Measurements from ENCODE around the gene TIGAR.

DNA sequence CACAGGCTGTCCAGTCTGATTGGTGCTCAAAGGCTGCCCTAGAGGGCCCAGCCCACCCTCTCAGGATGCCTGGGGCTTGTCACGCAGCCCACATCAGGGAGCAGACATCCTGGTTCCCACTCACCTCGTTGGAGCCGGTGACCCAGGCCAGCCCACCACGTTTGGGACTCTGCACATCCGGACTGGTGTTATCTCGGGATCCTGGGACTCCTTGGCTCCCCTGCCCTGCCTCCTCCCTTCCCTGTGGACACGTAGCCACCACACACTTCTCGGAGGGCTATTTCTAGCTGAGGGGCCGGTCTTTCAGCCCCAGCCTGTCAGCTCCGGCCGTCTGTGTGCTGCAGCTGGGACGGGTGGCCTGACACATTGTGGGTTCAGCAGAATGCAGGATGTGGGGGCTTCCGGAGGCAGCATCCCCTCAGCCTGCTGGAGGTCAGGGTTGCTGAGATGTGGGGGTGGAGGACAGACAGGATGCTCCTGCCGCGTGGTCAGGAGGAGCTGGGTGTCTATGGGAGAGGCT, 71.3 kb downstream of the TIGAR start:
- no peak for TF ChIP-seq RAD21 (conservative IDR thresholded peaks at IDR 0.05 in 1 of 2, IDR thresholded peaks at IDR 0.05 in 1 of 2)
- no peak for TF ChIP-seq CEBPB (IDR thresholded peaks at IDR 0.05)
- TF ChIP-seq POLR2A (IDR thresholded peaks at IDR 0.05; ENCODE audit: low read length): no peak
- TF ChIP-seq MAZ (IDR thresholded peaks at IDR 0.05; ENCODE audit: borderline replicate concordance, low read depth, low read length): no peak

Data from A549 (cell line).